SK-N-SH treated with all-trans-retinoic acid at 6 μM for 48 hours (cell line): ENCODE results near the gene ZFP92.

Source experiments
- ATAC-seq: fragments of 200-7000 bp; cut with Tn5 transposase; 3 replicates; pipeline ENCODE4 v1.9.1; 2020; ENCODE audit warnings: mild to moderate bottlenecking, moderate library complexity
- ARNTL ChIP-seq: fragments of 450-650 bp; formaldehyde crosslinking; IDR thresholded peaks from 2 replicates; pipeline ENCODE4 v1.5.0; 2020; ENCODE audit warnings: low read depth, mild to moderate bottlenecking, moderate library complexity, borderline replicate concordance
- BACH2 ChIP-seq: fragments of 250-450 bp; sonication (Bioruptor Pico); IDR thresholded peaks from 2 replicates; pipeline ENCODE4 v1.9.0; 2021; ENCODE audit warnings: mild to moderate bottlenecking, borderline replicate concordance
- CREB5 ChIP-seq: fragments of 250-450 bp; sonication (Bioruptor Pico); IDR thresholded peaks from 2 replicates; pipeline ENCODE4 v1.5.1; 2020; ENCODE audit warnings: low read depth, mild to moderate bottlenecking, moderate library complexity
- CSDC2 ChIP-seq: fragments of 250-450 bp; sonication (Bioruptor Pico); IDR thresholded peaks from 2 replicates; pipeline ENCODE4 v1.5.0; 2020; ENCODE audit warnings: mild to moderate bottlenecking, moderate library complexity
- CSRNP3 ChIP-seq: fragments of 250-450 bp; sonication (Bioruptor Pico); IDR thresholded peaks from 2 replicates; pipeline ENCODE4 v1.5.1; 2021; ENCODE audit warnings: mild to moderate bottlenecking, moderate library complexity
- ESRRG ChIP-seq: fragments of 250-450 bp; sonication (Bioruptor Pico); IDR thresholded peaks from 2 replicates; pipeline ENCODE4 v1.6.1; 2021; ENCODE audit warnings: mild to moderate bottlenecking
- GLIS3 ChIP-seq: fragments of 250-450 bp; sonication (Bioruptor Pico); IDR thresholded peaks from 2 replicates; pipeline ENCODE4 v1.5.0; 2020; ENCODE audit warnings: mild to moderate bottlenecking, moderate library complexity
- ISL1 ChIP-seq: fragments of 250-450 bp; sonication (Bioruptor Pico); IDR thresholded peaks from 2 replicates; pipeline ENCODE4 v2.1.2; 2022; ENCODE audit warnings: mild to moderate bottlenecking, moderate library complexity
- OSR1 ChIP-seq: fragments of 250-450 bp; sonication (Bioruptor Pico); IDR thresholded peaks from 2 replicates; pipeline ENCODE4 v1.8.0; 2022; ENCODE audit warnings: moderate library complexity, mild to moderate bottlenecking, inconsistent platforms
- PPARA ChIP-seq: fragments of 250-450 bp; sonication (Bioruptor Pico); IDR thresholded peaks from 2 replicates; pipeline ENCODE4 v1.5.0; 2020; ENCODE audit warnings: mild to moderate bottlenecking, borderline replicate concordance
- RARB ChIP-seq: fragments of 250-450 bp; sonication (Bioruptor Pico); IDR thresholded peaks from 2 replicates; pipeline ENCODE4 v1.8.0; 2021; ENCODE audit warnings: mild to moderate bottlenecking, moderate library complexity
- SNAI2 ChIP-seq: fragments of 250-450 bp; sonication (Bioruptor Pico); IDR thresholded peaks from 2 replicates; pipeline ENCODE4 v1.5.0; 2020; ENCODE audit warnings: mild to moderate bottlenecking, moderate library complexity
- TCF4 ChIP-seq: fragments of 250-450 bp; sonication (Bioruptor Pico); IDR thresholded peaks from 2 replicates; pipeline ENCODE4 v1.8.0; 2021; ENCODE audit warnings: mild to moderate bottlenecking, moderate library complexity, borderline replicate concordance
- TOX ChIP-seq: fragments of 250-450 bp; sonication (Bioruptor Pico); IDR thresholded peaks from 2 replicates; pipeline ENCODE4 v1.8.0; 2021; ENCODE audit warnings: mild to moderate bottlenecking, moderate library complexity, borderline replicate concordance
- TSHZ2 ChIP-seq: fragments of 250-450 bp; sonication (Bioruptor Pico); IDR thresholded peaks from 2 replicates; pipeline ENCODE4 v1.5.0; 2020; ENCODE audit warnings: mild to moderate bottlenecking, moderate library complexity
- ZC3H10 ChIP-seq: fragments of 250-450 bp; sonication (Bioruptor Pico); IDR thresholded peaks from 2 replicates; pipeline ENCODE4 v1.5.1; 2021; ENCODE audit warnings: mild to moderate bottlenecking, moderate library complexity
- ZFP3 ChIP-seq: fragments of 250-450 bp; sonication (Bioruptor Pico); IDR thresholded peaks from 2 replicates; pipeline ENCODE4 v1.5.0; 2020; ENCODE audit warnings: mild to moderate bottlenecking, moderate library complexity
- ZFP30 ChIP-seq: fragments of 450-650 bp; formaldehyde crosslinking; IDR thresholded peaks from 2 replicates; pipeline ENCODE4 v1.5.0; 2022; ENCODE audit warnings: mild to moderate bottlenecking, moderate library complexity
- ZNF565 ChIP-seq: fragments of 450-650 bp; formaldehyde crosslinking; conservative IDR thresholded peaks from 2 replicates; pipeline ENCODE4 v1.5.0; 2020; ENCODE audit warnings: low read depth, mild to moderate bottlenecking, moderate library complexity
- ZNF70 ChIP-seq: fragments of 450-650 bp; formaldehyde crosslinking; IDR thresholded peaks from 2 replicates; pipeline ENCODE4 v1.5.0; 2020; ENCODE audit warnings: mild to moderate bottlenecking, moderate library complexity
- ZNF8 ChIP-seq: fragments of 450-650 bp; formaldehyde crosslinking; IDR thresholded peaks from 2 replicates; pipeline ENCODE4 v1.5.0; 2020; ENCODE audit warnings: mild to moderate bottlenecking, moderate library complexity
- TF ChIP-seq, protein P1 (sequence below): fragments of 250-450 bp; sonication (Bioruptor Pico); IDR thresholded peaks from 2 replicates; pipeline ENCODE4 v1.8.0; 2021; ENCODE audit warnings: low read depth, mild to moderate bottlenecking, moderate library complexity, borderline replicate concordance

ZFP92 gene

DNA sequence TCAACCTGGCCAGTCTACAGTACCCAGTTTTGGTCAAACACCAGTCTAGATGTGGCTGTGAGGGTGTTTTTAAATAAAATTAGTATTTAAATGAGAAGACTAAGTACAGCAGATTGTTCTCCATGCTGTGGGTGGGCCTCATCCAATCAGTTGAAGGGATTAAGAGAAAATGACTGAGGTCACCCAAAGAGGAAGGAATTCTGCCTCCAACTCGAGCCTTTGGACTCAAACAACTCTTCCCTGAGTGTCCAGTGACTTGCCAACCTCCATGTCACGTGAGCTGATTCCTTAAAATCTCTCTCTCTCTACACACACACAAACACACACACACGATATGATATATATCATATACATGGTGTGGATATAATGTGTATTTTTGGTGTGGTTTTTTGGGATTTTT is 24.6 kb downstream of the ZFP92 start:
- ATAC-seq, result no peak
- TF ChIP-seq ARNTL (CRISPR knock-in tag) (no peak), ZFP3 (CRISPR knock-in tag) (no peak), TCF4 (CRISPR knock-in tag) (no peak), ZFP30 (CRISPR knock-in tag) (no peak), CSDC2 (CRISPR knock-in tag) (no peak), ZNF70 (CRISPR knock-in tag) (no peak), OSR1 (CRISPR knock-in tag) (no peak), RARB (no peak), SNAI2 (no peak), ZC3H10 (CRISPR knock-in tag) (no peak), ZNF565 (CRISPR knock-in tag) (no peak), ZNF8 (CRISPR knock-in tag) (no peak), BACH2 (no peak), TSHZ2 (CRISPR knock-in tag) (no peak), GLIS3 (no peak), PPARA (CRISPR knock-in tag) (no peak), ESRRG (CRISPR knock-in tag) (no peak), CREB5 (CRISPR knock-in tag) (no peak)
- TF ChIP-seq, protein P1, sequence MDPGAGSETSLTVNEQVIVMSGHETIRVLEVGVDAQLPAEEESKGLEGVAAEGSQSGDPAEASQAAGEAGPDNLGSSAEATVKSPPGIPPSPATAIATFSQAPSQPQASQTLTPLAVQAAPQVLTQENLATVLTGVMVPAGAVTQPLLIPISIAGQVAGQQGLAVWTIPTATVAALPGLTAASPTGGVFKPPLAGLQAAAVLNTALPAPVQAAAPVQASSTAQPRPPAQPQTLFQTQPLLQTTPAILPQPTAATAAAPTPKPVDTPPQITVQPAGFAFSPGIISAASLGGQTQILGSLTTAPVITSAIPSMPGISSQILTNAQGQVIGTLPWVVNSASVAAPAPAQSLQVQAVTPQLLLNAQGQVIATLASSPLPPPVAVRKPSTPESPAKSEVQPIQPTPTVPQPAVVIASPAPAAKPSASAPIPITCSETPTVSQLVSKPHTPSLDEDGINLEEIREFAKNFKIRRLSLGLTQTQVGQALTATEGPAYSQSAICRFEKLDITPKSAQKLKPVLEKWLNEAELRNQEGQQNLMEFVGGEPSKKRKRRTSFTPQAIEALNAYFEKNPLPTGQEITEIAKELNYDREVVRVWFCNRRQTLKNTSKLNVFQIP (CRISPR knock-in tag), result no peak

GRCh38 chrX:153438532-153438931 is 27.3 kb downstream of the ZFP92 start:
- ATAC-seq, result peak; percentile 72
- TF ChIP-seq ESRRG (CRISPR knock-in tag), result no peak
- no peak for TF ChIP-seq TCF4 (CRISPR knock-in tag)
- TF ChIP-seq SNAI2, result no peak
- no peak for TF ChIP-seq ZC3H10 (CRISPR knock-in tag)
- no peak for TF ChIP-seq PPARA (CRISPR knock-in tag)
- no peak for TF ChIP-seq CSDC2 (CRISPR knock-in tag)
- TF ChIP-seq CSRNP3 (CRISPR knock-in tag), result no peak
- TF ChIP-seq, all 23 proteins: peak for 0

- TF ChIP-seq, protein P1 (CRISPR knock-in tag), result no peak
- TF ChIP-seq ZNF8 (CRISPR knock-in tag), result no peak
- TF ChIP-seq ZFP30 (CRISPR knock-in tag), result no peak
- no peak for TF ChIP-seq ISL1
- no peak for TF ChIP-seq RARB
- TF ChIP-seq ZFP3 (CRISPR knock-in tag), result no peak
- TF ChIP-seq SNAI2, result no peak
- TF ChIP-seq ZC3H10 (CRISPR knock-in tag), result no peak
- no peak for TF ChIP-seq CSRNP3 (CRISPR knock-in tag)
- no peak for TF ChIP-seq TOX
- no peak for TF ChIP-seq PPARA (CRISPR knock-in tag)
- no peak for TF ChIP-seq ZNF565 (CRISPR knock-in tag)
- no peak for TF ChIP-seq BACH2
- no peak for TF ChIP-seq TSHZ2 (CRISPR knock-in tag)
- no peak for TF ChIP-seq GLIS3
- no peak for TF ChIP-seq CREB5 (CRISPR knock-in tag)
- ATAC-seq, result no peak
Measured at GRCh38 chrX:153439977-153440376, 28.7 kb downstream of the ZFP92 start.
